Loucy (cell line): ENCODE measurements around the gene ERBIN.

Experiments
- H2AFZ ChIP-seq: fragments of 200-600 bp; sonication (generic); 2 replicates; pipeline ENCODE4 v1.6.0; 2016; ENCODE audit warnings: antibody characterized with exemption, mild to moderate bottlenecking, low read length, moderate library complexity
- H3F3A ChIP-seq: fragments of 200-600 bp; 2 replicates; pipeline ENCODE4 v1.6.0; 2016; ENCODE audit warnings: antibody characterized with exemption, low read depth, mild to moderate bottlenecking
- H3K27me3 ChIP-seq: fragments of 200-600 bp; sonication (generic); 2 replicates; pipeline ENCODE4 v1.6.1; 2014; ENCODE audit warnings: low read length, mild to moderate bottlenecking; ENCODE audit not compliant: insufficient read depth, poor library complexity, severe bottlenecking
- H3K36me3 ChIP-seq: fragments of 200-600 bp; sonication (generic); 2 replicates; pipeline ENCODE4 v1.6.1; 2016; ENCODE audit warnings: low read length; ENCODE audit not compliant: insufficient read depth
- H3K4me1 ChIP-seq: fragments of 200-600 bp; sonication (generic); 2 replicates; pipeline ENCODE4 v1.5.1; 2014; ENCODE audit warnings: low read length, mild to moderate bottlenecking; ENCODE audit not compliant: insufficient read depth, poor library complexity, severe bottlenecking
- H3K4me2 ChIP-seq: fragments of 200-600 bp; sonication (generic); 2 replicates; pipeline ENCODE4 v1.6.0; 2014; ENCODE audit warnings: antibody characterized with exemption, low read length, low read depth, mild to moderate bottlenecking; ENCODE audit not compliant: poor library complexity, severe bottlenecking
- H3K4me3 ChIP-seq: fragments of 200-600 bp; sonication (generic); 2 replicates; pipeline ENCODE4 v1.5.1; 2014; ENCODE audit warnings: low read length, mild to moderate bottlenecking, mixed read lengths; ENCODE audit not compliant: poor library complexity, severe bottlenecking
- H3K79me2 ChIP-seq: fragments of 200-600 bp; sonication (generic); 2 replicates; pipeline ENCODE4 v1.6.1; 2014; ENCODE audit warnings: low read length; ENCODE audit not compliant: insufficient read depth
- H3K9ac ChIP-seq: fragments of 200-600 bp; sonication (generic); 2 replicates; pipeline ENCODE4 v1.6.0; 2014; ENCODE audit warnings: mild to moderate bottlenecking, low read depth, low read length, moderate library complexity; ENCODE audit not compliant: poor library complexity, severe bottlenecking
- H3K9me2 ChIP-seq: fragments of 200-600 bp; sonication (generic); replicated peaks from 2 replicates; pipeline ENCODE4 v1.6.1; 2016; ENCODE audit warnings: low read depth, low read length, mixed read lengths
- H3K9me3 ChIP-seq: fragments of 200-600 bp; sonication (generic); 2 replicates; pipeline ENCODE4 v1.6.1; 2014; ENCODE audit warnings: mild to moderate bottlenecking, antibody characterized with exemption, low read length, low read depth; ENCODE audit not compliant: insufficient read depth
- H4K20me1 ChIP-seq: fragments of 200-600 bp; sonication (generic); 2 replicates; pipeline ENCODE4 v1.6.0; 2014; ENCODE audit warnings: antibody characterized with exemption, low read length, mild to moderate bottlenecking; ENCODE audit not compliant: insufficient read depth, poor library complexity, severe bottlenecking
- EZH2phosphoT487 ChIP-seq: fragments of 200-600 bp; IDR thresholded peaks from 2 replicates; pipeline ENCODE4 v1.6.1; 2018; ENCODE audit warnings: antibody characterized with exemption, mild to moderate bottlenecking, moderate library complexity, borderline replicate concordance
- TF ChIP-seq, protein P1 (sequence below): fragments of 200-600 bp; sonication (generic); conservative IDR thresholded peaks from 2 replicates; pipeline ENCODE4 v1.5.1; 2014; ENCODE audit warnings: mild to moderate bottlenecking, antibody characterized with exemption, low read length

Gene ERBIN

DNA sequence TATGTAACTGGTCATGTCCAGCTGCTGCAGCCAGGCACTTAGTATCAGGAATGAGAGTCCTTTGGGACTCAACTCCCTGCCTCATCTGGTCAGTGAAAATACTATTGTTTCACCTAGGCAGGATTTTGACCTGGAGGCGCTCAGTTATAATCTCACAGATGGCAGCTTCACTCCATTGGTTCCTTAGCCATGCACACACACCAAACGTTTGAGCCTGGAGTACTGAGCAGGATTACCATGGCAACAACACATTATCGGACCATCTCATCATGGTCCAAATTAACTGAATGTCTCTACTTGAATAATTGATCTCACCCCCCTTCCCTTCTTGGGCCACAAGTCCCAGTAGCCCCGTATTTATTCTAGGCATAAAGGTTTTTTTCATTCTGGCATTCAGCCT lies 202.8 kb downstream of the ERBIN start:
- no peaks in the 10 kb centered on the region for H3K79me2 ChIP-seq

DNA sequence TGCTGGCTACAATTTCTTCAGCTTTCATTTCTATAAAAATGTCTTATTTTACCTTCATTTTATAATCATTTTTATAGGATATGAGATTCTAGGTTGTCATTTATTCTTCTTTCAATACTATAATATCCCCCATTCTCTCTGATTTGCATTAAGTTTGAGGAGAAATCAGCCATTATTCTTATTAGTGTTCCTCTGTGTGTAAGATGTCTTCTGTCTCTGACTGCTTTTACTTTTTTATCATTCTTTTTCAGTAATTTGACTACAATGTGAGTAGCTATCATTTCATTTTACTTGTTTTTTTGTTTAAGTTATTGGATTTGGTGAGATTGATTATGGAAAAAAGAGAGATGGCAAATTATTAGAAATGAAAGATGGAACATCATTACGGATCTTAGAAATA lies 204.1 kb downstream of the ERBIN start:
- Histone ChIP-seq H3K4me1 (no peaks in the 10 kb centered on the region), H3K4me2 (no peak overlapping the region), H2AFZ (no peak overlapping the region), H3K4me3 (no peak overlapping the region), H3K79me2 (no peaks in the 10 kb centered on the region), H3K27me3 (no peaks in the 10 kb centered on the region), H3K9me2 (no peaks in the 10 kb centered on the region), H3K36me3 (no peaks in the 10 kb centered on the region), H4K20me1 (no peaks in the 10 kb centered on the region), H3K9me3 (no peaks in the 10 kb centered on the region), H3K9ac (no peak overlapping the region), H3F3A (no peaks in the 10 kb centered on the region)
- no peak for TF ChIP-seq EZH2phosphoT487
- TF ChIP-seq, protein P1, sequence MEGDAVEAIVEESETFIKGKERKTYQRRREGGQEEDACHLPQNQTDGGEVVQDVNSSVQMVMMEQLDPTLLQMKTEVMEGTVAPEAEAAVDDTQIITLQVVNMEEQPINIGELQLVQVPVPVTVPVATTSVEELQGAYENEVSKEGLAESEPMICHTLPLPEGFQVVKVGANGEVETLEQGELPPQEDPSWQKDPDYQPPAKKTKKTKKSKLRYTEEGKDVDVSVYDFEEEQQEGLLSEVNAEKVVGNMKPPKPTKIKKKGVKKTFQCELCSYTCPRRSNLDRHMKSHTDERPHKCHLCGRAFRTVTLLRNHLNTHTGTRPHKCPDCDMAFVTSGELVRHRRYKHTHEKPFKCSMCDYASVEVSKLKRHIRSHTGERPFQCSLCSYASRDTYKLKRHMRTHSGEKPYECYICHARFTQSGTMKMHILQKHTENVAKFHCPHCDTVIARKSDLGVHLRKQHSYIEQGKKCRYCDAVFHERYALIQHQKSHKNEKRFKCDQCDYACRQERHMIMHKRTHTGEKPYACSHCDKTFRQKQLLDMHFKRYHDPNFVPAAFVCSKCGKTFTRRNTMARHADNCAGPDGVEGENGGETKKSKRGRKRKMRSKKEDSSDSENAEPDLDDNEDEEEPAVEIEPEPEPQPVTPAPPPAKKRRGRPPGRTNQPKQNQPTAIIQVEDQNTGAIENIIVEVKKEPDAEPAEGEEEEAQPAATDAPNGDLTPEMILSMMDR, result no peak

More for the DNA sequence above, 202.8 kb downstream of the ERBIN start:
- H3K9ac ChIP-seq, result no peak overlapping the region
- no peaks in the 10 kb centered on the region for H3K36me3 ChIP-seq
- H3K4me1 ChIP-seq, result no peaks in the 10 kb centered on the region
- no peak overlapping the region for H3K4me2 ChIP-seq
- no peak overlapping the region for H2AFZ ChIP-seq
- TF ChIP-seq, protein P1, result no peak
- TF ChIP-seq EZH2phosphoT487, result no peak
- no peaks in the 10 kb centered on the region for H3K27me3 ChIP-seq
- H3K9me2 ChIP-seq, result no peaks in the 10 kb centered on the region
- no peak overlapping the region for H3K4me3 ChIP-seq
- H3F3A ChIP-seq, result no peaks in the 10 kb centered on the region
- H4K20me1 ChIP-seq, result no peaks in the 10 kb centered on the region
- no peaks in the 10 kb centered on the region for H3K9me3 ChIP-seq
